Measurements from ENCODE around the gene STON2.

GRCh38 chr14:81310606-81311005 is 89.5 kb downstream of the STON2 start:
- TF ChIP-seq, protein P1, sequence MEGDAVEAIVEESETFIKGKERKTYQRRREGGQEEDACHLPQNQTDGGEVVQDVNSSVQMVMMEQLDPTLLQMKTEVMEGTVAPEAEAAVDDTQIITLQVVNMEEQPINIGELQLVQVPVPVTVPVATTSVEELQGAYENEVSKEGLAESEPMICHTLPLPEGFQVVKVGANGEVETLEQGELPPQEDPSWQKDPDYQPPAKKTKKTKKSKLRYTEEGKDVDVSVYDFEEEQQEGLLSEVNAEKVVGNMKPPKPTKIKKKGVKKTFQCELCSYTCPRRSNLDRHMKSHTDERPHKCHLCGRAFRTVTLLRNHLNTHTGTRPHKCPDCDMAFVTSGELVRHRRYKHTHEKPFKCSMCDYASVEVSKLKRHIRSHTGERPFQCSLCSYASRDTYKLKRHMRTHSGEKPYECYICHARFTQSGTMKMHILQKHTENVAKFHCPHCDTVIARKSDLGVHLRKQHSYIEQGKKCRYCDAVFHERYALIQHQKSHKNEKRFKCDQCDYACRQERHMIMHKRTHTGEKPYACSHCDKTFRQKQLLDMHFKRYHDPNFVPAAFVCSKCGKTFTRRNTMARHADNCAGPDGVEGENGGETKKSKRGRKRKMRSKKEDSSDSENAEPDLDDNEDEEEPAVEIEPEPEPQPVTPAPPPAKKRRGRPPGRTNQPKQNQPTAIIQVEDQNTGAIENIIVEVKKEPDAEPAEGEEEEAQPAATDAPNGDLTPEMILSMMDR (IDR thresholded peaks at IDR 0.05) = no peak
- no peak for TF ChIP-seq POLR2A (IDR thresholded peaks at IDR 0.05)

Data from body of pancreas (tissue), 4 donors.